Amniotic epithelial cell (primary cell): Measurements from ENCODE around the gene EIF4G3.
"Not testable (repeated sequence)": the region's sequence is repeated elsewhere in the genome, so short reads cannot be mapped to it uniquely, and the experiment has no call there.

ENCODE experiments used
- DNase-seq: peaks from one replicate; pipeline ENCODE4 v3.0.0-alpha.2; 2010; ENCODE audit warnings: low read depth

Gene EIF4G3

GRCh38 chr1:21176586-21177555 lies at the start of gene EIF4G3:
TSS of gene EIF4G3 (minus strand) at chr1:21176897. CDS start at chr1:21002742, 174,155 bp downstream.
- peak; percentile 92 for DNase-seq

- DNase-seq = no peak
Observed at GRCh38 chr1:21225065-21225464, 48.4 kb upstream of the EIF4G3 start.

- no peak for DNase-seq
Observed at GRCh38 chr1:21220815-21221214, 44.1 kb upstream of the EIF4G3 start.

- DNase-seq = no peak
Observed at GRCh38 chr1:21219674-21220073, 43.0 kb upstream of the EIF4G3 start.

GRCh38 chr1:21217812-21218596 lies 41.3 kb upstream of the EIF4G3 start:
- no peak for DNase-seq

- peak; percentile 40 for DNase-seq
Observed at GRCh38 chr1:21216835-21217811, 40.4 kb upstream of the EIF4G3 start.

- no peak for DNase-seq
Observed at GRCh38 chr1:21212126-21212525, 35.4 kb upstream of the EIF4G3 start.

- DNase-seq = not testable (repeated sequence)
Observed at GRCh38 chr1:21208137-21208700, 31.5 kb upstream of the EIF4G3 start.

GRCh38 chr1:21206117-21206516 lies 29.4 kb upstream of the EIF4G3 start:
- DNase-seq = no peak

- DNase-seq = no peak
Observed at GRCh38 chr1:21205416-21205815, 28.7 kb upstream of the EIF4G3 start.

- no peak for DNase-seq
Observed at GRCh38 chr1:21201650-21202049, 25.0 kb upstream of the EIF4G3 start.

- not testable (repeated sequence) for DNase-seq
Observed at GRCh38 chr1:21201238-21201637, 24.5 kb upstream of the EIF4G3 start.

GRCh38 chr1:21200767-21201166 lies 24.1 kb upstream of the EIF4G3 start:
- DNase-seq = peak; percentile 56

- no peak for DNase-seq
Observed at GRCh38 chr1:21198929-21199328, 22.2 kb upstream of the EIF4G3 start.

- no peak for DNase-seq
Observed at GRCh38 chr1:21192871-21193270, 16.2 kb upstream of the EIF4G3 start.

GRCh38 chr1:21192284-21192683 lies 15.6 kb upstream of the EIF4G3 start:
- no peak for DNase-seq

- not testable (repeated sequence) for DNase-seq
Observed at GRCh38 chr1:21190771-21191170, 14.1 kb upstream of the EIF4G3 start.

- no peak for DNase-seq
Observed at GRCh38 chr1:21189906-21190500, 13.3 kb upstream of the EIF4G3 start.

GRCh38 chr1:21189421-21189820 lies 12.7 kb upstream of the EIF4G3 start:
- DNase-seq = no peak

GRCh38 chr1:21188235-21188634 lies 11.5 kb upstream of the EIF4G3 start:
- no peak for DNase-seq

- no peak for DNase-seq
Observed at GRCh38 chr1:21185221-21185731, 8.6 kb upstream of the EIF4G3 start.
